Activated CD8-positive, alpha-beta T cell treated with anti-CD3 and anti-CD28 coated beads for 36 hours (primary cell): Measurements from ENCODE around the gene ADSL. TPM values are rescaled to one million over a fixed set of nuclear protein-coding genes. Genes with fewer than 3 reads are reported as not detected.

Experiments
- ATAC-seq: fragments of 200-7000 bp; cut with Tn5 transposase; one replicate; pipeline ENCODE4 v1.10.0; 2021; ENCODE audit warnings: mild to moderate bottlenecking, moderate library complexity
- CTCF ChIA-PET: fragments of 350-600 bp; sonication (Branson Sonifier 250); formaldehyde crosslinking; loops from one replicate; lab custom pipeline; 2021; ENCODE audit warnings: antibody characterized with exemption; lab: Charles Lee
- POLR2A ChIA-PET: fragments of 350-600 bp; sonication (Branson Sonifier 250); formaldehyde crosslinking; loops from one replicate; lab custom pipeline; 2021; ENCODE audit warnings: antibody characterized with exemption; lab: Charles Lee
- DNase-seq: peaks from one replicate; pipeline ENCODE4 v3.0.0-alpha.2; 2020
- H3K27ac Mint-ChIP-seq: one replicate; pipeline ENCODE4 v1.8.0; 2021; ENCODE audit warnings: mild to moderate bottlenecking, mixed read lengths
- H3K27me3 Mint-ChIP-seq: one replicate; pipeline ENCODE4 v1.8.0; 2021; ENCODE audit warnings: mixed read lengths
- H3K36me3 Mint-ChIP-seq: one replicate; pipeline ENCODE4 v1.8.0; 2021; ENCODE audit warnings: low read depth, mixed read lengths
- H3K4me1 Mint-ChIP-seq: one replicate; pipeline ENCODE4 v1.8.0; 2021; ENCODE audit warnings: low read depth, mixed read lengths
- H3K4me3 Mint-ChIP-seq: one replicate; pipeline ENCODE4 v1.8.0; 2021; ENCODE audit warnings: mild to moderate bottlenecking, moderate library complexity, mixed read lengths
- H3K9me3 Mint-ChIP-seq: one replicate; pipeline ENCODE4 v1.8.0; 2021; ENCODE audit warnings: mixed read lengths
- CTCF ChIP-seq: fragments of 200-600 bp; IDR thresholded peaks from one replicate; pipeline ENCODE4 v1.8.0; 2022; ENCODE audit warnings: antibody characterized with exemption, mild to moderate bottlenecking
- intact Hi-C: fragments of 100-400 bp; cut with micrococcal nuclease; formaldehyde crosslinking; loops from one replicate; pipeline ENCODE4 v1.10.0; 2022
- total RNA-seq, 2 experiments: library from RNA; stranded (reverse); gene quantifications; one replicate each; pipeline ENCODE4 v1.2.3, GENCODE V29; 2021

Gene ADSL
- total RNA-seq, 2 experiments from 2014 or later: 160 to 169 TPM

- intact Hi-C loops: no loop called here
Measured at GRCh38 chr22:40405178-40406062, 59.1 kb downstream of the ADSL start.

GRCh38 chr22:40406063-40406890 is 60.0 kb downstream of the ADSL start:
- H3K4me3 Mint-ChIP-seq: no peak overlapping the region
- DNase-seq (no peak), ATAC-seq (no peak)
- no peak for TF ChIP-seq CTCF
- no peaks in the 10 kb centered on the region for H3K9me3 Mint-ChIP-seq
- peaks cover 27% of the 10 kb centered on the region for H3K4me1 Mint-ChIP-seq
- intact Hi-C loops: no loop called here
- ChIA-PET CTCF (interaction anchor here (2.0 kb wide), 1 partner anchor 31 kb away, joined by 8 read pairs; no protein-coding TSS in a partner anchor), POLR2A (interaction anchor here (0.8 to 3.5 kb wide), 3 partner anchors 11 to 59 kb away, joined by 4 to 21 read pairs (median 4); no protein-coding TSS in a partner anchor)
- peaks cover 23% of the 10 kb centered on the region for H3K36me3 Mint-ChIP-seq
- H3K27me3 Mint-ChIP-seq: no peaks in the 10 kb centered on the region
- H3K27ac Mint-ChIP-seq: no peak overlapping the region

More at GRCh38 chr22:40405178-40406062, 59.1 kb downstream of the ADSL start:
- H3K27me3 Mint-ChIP-seq: no peaks in the 10 kb centered on the region
- DNase-seq (no peak), ATAC-seq (no peak)
- H3K4me3 Mint-ChIP-seq: no peak overlapping the region
- no peak for TF ChIP-seq CTCF
- ChIA-PET CTCF (interaction anchor here (2.0 kb wide), 1 partner anchor 32 kb away, joined by 8 read pairs; no protein-coding TSS in a partner anchor), POLR2A (interaction anchor here (0.8 to 3.5 kb wide), 4 partner anchors 11 to 59 kb away, joined by 4 to 21 read pairs (median 4); no protein-coding TSS in a partner anchor)
- H3K27ac Mint-ChIP-seq: no peak overlapping the region
- peaks cover 28% of the 10 kb centered on the region for H3K36me3 Mint-ChIP-seq
- H3K4me1 Mint-ChIP-seq: peaks cover 35% of the 10 kb centered on the region
- no peaks in the 10 kb centered on the region for H3K9me3 Mint-ChIP-seq

GRCh38 chr22:40407021-40407761 is 60.9 kb downstream of the ADSL start:
- intact Hi-C loops: no loop called here
- peaks cover 16% of the 10 kb centered on the region for H3K36me3 Mint-ChIP-seq
- no peaks in the 10 kb centered on the region for H3K27me3 Mint-ChIP-seq
- no peak overlapping the region for H3K4me3 Mint-ChIP-seq
- peaks cover 18% of the 10 kb centered on the region for H3K4me1 Mint-ChIP-seq
- no peak for ATAC-seq
- no peak for TF ChIP-seq CTCF
- POLR2A ChIA-PET: interaction anchor here (0.5 to 3.5 kb wide), 6 partner anchors 10 to 344 kb away, joined by 3 to 21 read pairs (median 4); no protein-coding TSS in a partner anchor
- no peaks in the 10 kb centered on the region for H3K9me3 Mint-ChIP-seq
- DNase-seq: no peak
- CTCF ChIA-PET: interaction anchor here (2.0 kb wide), 1 partner anchor 30 kb away, joined by 8 read pairs; no protein-coding TSS in a partner anchor
- H3K27ac Mint-ChIP-seq: peak overlapping the region; percentile 42

- Mint-ChIP-seq H3K27ac (no peak overlapping the region), H3K9me3 (no peaks in the 10 kb centered on the region), H3K4me1 (peaks cover 12% of the 10 kb centered on the region), H3K27me3 (no peaks in the 10 kb centered on the region), H3K4me3 (no peak overlapping the region), H3K36me3 (peaks cover 15% of the 10 kb centered on the region)
- DNase-seq (no peak), ATAC-seq (no peak)
- ChIA-PET CTCF (no interaction called here), POLR2A (interaction anchor here (0.5 to 3.5 kb wide), 9 partner anchors 9 to 1759 kb away, joined by 3 to 21 read pairs (median 3); no protein-coding TSS in a partner anchor)
- intact Hi-C loops: no loop called here
- TF ChIP-seq CTCF: no peak
Measured at GRCh38 chr22:40407831-40408717, 61.8 kb downstream of the ADSL start.
